Measurements from ENCODE around the gene RARG. TPM values are rescaled to one million over a fixed set of nuclear protein-coding genes. Genes with fewer than 3 reads are reported as not detected.
"Not testable (repeated sequence)": the region's sequence is repeated elsewhere in the genome, so short reads cannot be mapped to it uniquely, and the experiment has no call there.

The RARG gene
- total RNA-seq, 1 donor from 2014 or later, result 5.5 TPM

DNA sequence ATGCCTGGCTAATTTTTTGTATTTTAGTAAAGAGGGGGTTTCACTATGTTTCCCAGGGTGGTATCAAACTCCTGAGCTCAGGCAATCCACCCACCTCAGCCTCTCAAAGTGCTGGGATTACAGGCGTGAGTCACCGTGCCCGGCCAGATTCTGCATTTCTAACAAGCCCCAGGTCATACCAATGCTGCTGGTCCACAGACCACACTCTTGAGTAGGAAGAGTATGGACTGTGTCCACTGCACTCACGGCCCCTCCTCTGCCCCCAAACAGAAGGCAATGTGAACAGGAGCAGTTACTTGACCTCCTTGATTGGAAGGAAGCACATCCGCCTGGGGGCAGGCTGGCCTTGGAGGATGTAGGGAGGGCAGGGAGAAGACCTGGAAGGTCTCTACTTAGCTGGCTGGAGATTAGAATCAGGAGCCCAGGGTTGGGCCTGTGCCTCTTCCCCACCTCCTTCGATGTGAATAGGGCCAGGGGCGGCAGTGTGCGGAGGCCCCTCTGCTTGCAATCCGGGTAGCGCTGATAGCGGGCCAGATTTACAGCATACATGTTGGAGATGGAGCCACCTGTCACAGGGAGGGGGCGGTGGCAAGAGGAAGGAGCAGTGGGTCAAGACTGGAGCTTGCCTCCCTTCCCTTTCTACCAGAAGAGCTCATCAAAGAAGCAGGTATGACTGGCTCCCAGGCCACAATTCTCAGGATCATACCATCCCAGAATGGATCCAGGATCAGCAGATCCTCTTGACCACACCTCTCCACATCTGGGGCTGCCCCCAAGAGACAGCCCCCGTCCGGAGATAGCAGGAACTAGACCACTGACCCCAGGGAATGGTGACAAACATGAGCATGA, 60.9 kb downstream of the RARG start:
- ChIA-PET CTCF (no interaction called here), POLR2A (no interaction called here)
- peaks cover 17% of the 10 kb centered on the region for H3K36me3 Mint-ChIP-seq (ENCODE audit: low read depth)
- TF ChIP-seq, protein P1, sequence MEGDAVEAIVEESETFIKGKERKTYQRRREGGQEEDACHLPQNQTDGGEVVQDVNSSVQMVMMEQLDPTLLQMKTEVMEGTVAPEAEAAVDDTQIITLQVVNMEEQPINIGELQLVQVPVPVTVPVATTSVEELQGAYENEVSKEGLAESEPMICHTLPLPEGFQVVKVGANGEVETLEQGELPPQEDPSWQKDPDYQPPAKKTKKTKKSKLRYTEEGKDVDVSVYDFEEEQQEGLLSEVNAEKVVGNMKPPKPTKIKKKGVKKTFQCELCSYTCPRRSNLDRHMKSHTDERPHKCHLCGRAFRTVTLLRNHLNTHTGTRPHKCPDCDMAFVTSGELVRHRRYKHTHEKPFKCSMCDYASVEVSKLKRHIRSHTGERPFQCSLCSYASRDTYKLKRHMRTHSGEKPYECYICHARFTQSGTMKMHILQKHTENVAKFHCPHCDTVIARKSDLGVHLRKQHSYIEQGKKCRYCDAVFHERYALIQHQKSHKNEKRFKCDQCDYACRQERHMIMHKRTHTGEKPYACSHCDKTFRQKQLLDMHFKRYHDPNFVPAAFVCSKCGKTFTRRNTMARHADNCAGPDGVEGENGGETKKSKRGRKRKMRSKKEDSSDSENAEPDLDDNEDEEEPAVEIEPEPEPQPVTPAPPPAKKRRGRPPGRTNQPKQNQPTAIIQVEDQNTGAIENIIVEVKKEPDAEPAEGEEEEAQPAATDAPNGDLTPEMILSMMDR (IDR thresholded peaks at IDR 0.05), result no peak
- no peak overlapping the region for H3K27ac Mint-ChIP-seq
- H3K4me3 Mint-ChIP-seq, result no peak overlapping the region
- H3K4me1 Mint-ChIP-seq, result no peaks in the 10 kb centered on the region
- H3K9me3 Mint-ChIP-seq, result no peaks in the 10 kb centered on the region
- no peaks in the 10 kb centered on the region for H3K27me3 Mint-ChIP-seq
- DNase-seq, result no peak
- intact Hi-C loops (cut with micrococcal nuclease), result no loop called here
- no peak for ATAC-seq (ENCODE audit: low read depth)

DNA sequence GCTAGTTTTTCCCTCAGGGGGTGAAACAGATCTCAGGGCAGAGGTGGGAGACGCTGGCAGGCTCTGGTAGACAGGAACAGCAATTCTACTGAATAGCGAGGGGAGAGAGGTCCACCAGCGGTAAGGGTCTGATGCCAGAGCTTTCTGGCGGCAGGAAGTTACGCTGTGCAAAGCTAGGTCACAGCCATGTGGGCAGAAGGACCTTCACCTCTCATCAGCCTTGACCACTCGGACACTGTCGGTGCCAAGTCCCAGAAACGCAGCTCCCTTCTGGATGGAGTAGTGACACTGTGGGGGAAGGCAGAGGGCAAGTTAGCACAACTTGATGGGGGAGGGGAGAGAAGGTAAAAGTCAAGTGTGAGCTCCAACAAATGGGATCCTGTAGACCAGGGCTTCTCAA, 61.8 kb downstream of the RARG start:
- Mint-ChIP-seq H3K27me3 (no peaks in the 10 kb centered on the region), H3K4me1 (no peaks in the 10 kb centered on the region), H3K27ac (no peak overlapping the region), H3K9me3 (no peaks in the 10 kb centered on the region), H3K4me3 (no peak overlapping the region), H3K36me3 (ENCODE audit: low read depth) (peaks cover 17% of the 10 kb centered on the region)
- DNase-seq, result no peak
- no peak for ATAC-seq (ENCODE audit: low read depth)
- TF ChIP-seq, protein P1 (IDR thresholded peaks at IDR 0.05), result no peak
- intact Hi-C loops (cut with micrococcal nuclease), result no loop called here
- ChIA-PET POLR2A (no interaction called here), CTCF (no interaction called here)

DNA sequence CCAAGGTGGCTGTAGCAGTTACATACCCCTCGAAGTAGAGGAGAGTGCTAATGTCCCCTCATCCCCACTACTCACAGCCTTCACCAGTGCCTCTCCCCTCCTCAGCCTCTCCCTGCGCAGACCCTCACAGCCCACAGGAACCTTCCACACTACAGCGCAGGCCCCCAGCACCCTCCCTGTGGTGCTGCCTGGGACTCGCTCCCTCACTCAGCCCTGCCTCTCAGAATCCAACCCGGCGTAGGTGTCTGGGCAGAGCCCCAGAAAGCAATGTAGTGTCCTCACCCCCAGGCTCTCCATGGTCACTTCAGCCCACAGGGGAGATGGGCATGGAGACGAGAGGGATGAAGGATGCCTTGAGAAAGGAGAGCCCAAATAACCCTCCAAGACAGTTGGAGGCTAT, 62.4 kb downstream of the RARG start:
- H3K4me1 Mint-ChIP-seq, result no peaks in the 10 kb centered on the region
- H3K9me3 Mint-ChIP-seq, result no peaks in the 10 kb centered on the region
- ATAC-seq (ENCODE audit: low read depth) (no peak), DNase-seq (no peak)
- intact Hi-C loops (cut with micrococcal nuclease), result no loop called here
- peaks cover 17% of the 10 kb centered on the region for H3K36me3 Mint-ChIP-seq (ENCODE audit: low read depth)
- POLR2A ChIA-PET, result no interaction called here
- no peak overlapping the region for H3K27ac Mint-ChIP-seq
- CTCF ChIA-PET, result no interaction called here
- TF ChIP-seq, protein P1 (IDR thresholded peaks at IDR 0.05), result no peak
- no peak overlapping the region for H3K4me3 Mint-ChIP-seq
- no peaks in the 10 kb centered on the region for H3K27me3 Mint-ChIP-seq

DNA sequence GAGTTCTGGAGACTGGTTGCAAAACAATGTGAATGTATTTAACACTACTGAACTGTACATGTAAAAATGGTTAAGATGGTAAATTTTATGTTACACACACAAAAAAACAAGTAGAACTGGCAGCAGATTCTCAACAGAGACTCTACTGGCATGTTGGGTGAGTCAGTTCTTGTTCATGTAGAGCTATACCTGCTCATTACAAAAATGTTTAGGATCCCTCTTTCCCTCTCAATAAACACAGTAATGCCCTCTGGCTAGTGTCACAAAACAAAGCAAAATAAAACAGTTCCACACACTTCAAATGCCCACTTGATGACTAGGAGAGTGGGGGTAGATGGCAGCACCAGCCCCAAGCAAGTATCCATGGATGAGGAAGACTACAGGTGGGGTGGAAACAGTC, 65.2 kb downstream of the RARG start:
- no peak overlapping the region for H3K27ac Mint-ChIP-seq
- POLR2A ChIA-PET, result no interaction called here
- CTCF ChIA-PET, result no interaction called here

DNA sequence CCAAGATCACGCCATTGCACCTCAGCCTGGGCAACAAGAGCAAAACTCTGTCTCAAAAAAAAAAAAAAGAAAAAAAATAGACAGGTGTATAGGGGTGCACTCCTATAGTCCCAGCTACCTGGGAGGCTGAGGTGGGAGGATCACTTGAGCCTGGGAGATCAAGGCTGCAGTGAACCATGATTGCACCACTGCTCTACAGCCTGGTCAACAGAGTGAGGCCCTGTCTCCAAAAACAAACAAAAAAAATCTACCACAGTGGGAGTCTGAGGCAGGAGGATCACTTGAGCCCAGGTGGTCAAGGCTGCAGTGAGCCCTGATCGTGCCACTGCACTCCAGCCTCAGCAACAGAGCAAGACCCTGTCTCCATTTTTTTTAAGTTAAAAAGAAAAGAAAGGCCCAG, 69.0 kb downstream of the RARG start:
- DNase-seq; CTCF ChIA-PET; H3K4me1 Mint-ChIP-seq; H3K36me3 Mint-ChIP-seq (ENCODE audit: low read depth); H3K27me3 Mint-ChIP-seq; ATAC-seq (ENCODE audit: low read depth); H3K4me3 Mint-ChIP-seq; H3K27ac Mint-ChIP-seq; intact Hi-C loops (cut with micrococcal nuclease); POLR2A ChIA-PET; H3K9me3 Mint-ChIP-seq: not testable (repeated sequence)

More for the DNA sequence above, 65.2 kb downstream of the RARG start:
- intact Hi-C loops (cut with micrococcal nuclease), result no loop called here
- no peaks in the 10 kb centered on the region for H3K4me1 Mint-ChIP-seq
- ATAC-seq (ENCODE audit: low read depth), result no peak
- TF ChIP-seq, protein P1 (IDR thresholded peaks at IDR 0.05), result no peak
- H3K27me3 Mint-ChIP-seq, result no peaks in the 10 kb centered on the region
- H3K4me3 Mint-ChIP-seq, result no peak overlapping the region
- H3K9me3 Mint-ChIP-seq, result no peaks in the 10 kb centered on the region
- DNase-seq, result no peak
- H3K36me3 Mint-ChIP-seq (ENCODE audit: low read depth), result peaks cover 16% of the 10 kb centered on the region

Measured in activated B cell treated with CpG ODN at 0.5 μM for 24 hours (primary cell).